Nucleus accumbens (tissue), 56 donors: ENCODE data around the gene GRK5.
A peak's percentile ranks its signal among the peaks of the same experiment; 100 is the strongest.

Source experiments
- DNase-seq, 56 donors: peaks; one replicate each; lab custom pipeline; 2025; lab: John Stamatoyannopoulos, UW

GRK5 gene

DNA sequence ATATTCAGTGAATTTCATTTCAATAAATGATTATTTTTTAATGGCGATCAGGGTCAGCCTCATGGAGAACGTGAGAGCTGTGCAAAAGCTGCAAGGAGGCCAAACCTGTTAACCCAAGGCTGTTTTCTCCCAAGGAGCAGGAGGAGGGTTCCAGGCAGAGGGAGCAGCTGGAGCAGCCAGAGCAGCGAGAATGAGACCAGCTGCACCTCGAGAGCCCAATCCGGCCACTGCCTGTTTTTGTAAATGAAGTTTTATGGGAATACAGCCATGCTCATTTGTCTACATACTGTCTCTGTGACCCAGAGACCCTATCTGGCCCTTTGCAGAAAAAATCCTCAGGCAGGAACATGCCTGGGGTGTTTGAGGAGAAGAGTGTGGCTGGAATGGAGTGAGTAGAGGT lies 104.9 kb downstream of the GRK5 start:
- no peak for DNase-seq

DNA sequence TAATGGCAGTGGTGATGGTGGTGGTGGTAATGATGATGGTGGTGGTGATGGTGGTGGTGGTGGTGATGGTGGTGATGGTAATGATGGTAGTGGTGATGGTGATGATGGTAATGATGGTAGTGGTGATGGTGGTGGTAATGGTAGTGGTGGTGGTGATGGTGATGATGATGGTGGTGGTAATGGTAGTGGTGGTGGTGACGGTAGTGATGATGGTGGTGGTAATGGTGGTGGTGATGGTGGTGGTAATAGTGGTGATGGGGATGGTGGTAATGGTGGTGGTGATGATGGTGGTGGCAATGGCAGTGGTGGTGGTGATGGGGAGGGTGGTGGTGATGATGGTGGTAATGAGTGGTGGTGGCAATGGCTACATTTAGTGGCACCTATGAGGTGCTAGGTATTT lies 105.7 kb downstream of the GRK5 start:
- DNase-seq, result no peak

DNA sequence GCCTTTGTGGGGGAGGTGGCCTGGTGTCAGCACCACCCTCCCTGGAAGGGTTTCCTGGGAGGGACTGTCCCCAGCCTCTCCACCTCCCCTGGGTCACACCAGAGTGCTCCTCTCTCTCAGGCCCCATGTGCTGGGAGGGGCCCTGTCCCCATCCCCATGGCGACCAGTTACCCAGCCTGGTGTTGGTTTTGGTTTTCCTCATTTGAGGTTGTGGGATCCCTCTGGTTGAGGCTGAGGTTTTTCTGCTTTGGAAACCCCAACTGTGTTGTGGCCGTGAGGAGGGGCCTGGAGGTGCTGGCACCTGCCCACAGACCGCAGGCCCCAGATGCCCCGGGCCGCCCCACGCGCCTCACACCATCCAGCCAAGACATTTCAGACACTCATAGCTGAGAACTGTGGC lies 106.3 kb downstream of the GRK5 start:
- DNase-seq, result no peak

DNA sequence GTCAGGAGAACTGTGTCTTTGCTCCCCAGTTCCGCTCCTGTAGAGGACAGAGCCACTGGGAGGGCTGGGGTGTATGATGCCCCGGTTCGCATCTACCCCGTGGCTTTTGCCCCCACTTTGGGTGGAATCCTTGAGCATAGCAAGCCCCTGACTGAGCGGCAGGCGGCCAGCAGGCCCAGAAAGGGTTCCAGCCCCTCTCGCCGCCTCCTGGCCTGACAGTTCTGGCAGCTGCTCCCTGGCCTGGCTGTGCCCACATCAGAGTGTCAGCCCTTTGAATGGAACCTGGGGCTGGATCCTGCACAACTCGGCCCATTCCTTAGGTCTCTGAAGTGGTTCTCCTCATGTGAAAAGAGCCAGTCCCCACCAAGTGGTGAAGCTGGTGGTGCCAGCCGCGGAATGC lies 106.7 kb downstream of the GRK5 start:
- DNase-seq, result peak in 1 of 56 donors; percentile 12

DNA sequence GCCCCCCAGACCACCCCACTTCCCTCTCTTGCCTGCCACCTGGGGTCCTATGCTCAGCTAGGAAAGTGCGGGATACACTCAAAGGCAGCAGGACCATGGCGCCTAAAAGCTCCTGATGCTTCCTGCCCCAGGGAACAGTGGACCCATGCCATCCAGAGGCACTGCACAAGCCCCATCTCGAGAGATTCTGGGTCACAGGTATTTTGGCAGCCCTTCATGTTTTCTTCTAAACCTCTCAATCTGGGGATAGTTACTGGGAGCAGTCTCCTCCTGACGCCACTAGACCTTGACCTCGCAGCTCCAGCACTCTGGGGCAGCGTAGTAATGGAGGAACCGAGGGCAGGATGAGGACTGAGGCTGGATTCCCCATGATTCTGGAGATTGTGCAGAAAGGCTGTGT lies 107.1 kb downstream of the GRK5 start:
- no peak for DNase-seq

DNA sequence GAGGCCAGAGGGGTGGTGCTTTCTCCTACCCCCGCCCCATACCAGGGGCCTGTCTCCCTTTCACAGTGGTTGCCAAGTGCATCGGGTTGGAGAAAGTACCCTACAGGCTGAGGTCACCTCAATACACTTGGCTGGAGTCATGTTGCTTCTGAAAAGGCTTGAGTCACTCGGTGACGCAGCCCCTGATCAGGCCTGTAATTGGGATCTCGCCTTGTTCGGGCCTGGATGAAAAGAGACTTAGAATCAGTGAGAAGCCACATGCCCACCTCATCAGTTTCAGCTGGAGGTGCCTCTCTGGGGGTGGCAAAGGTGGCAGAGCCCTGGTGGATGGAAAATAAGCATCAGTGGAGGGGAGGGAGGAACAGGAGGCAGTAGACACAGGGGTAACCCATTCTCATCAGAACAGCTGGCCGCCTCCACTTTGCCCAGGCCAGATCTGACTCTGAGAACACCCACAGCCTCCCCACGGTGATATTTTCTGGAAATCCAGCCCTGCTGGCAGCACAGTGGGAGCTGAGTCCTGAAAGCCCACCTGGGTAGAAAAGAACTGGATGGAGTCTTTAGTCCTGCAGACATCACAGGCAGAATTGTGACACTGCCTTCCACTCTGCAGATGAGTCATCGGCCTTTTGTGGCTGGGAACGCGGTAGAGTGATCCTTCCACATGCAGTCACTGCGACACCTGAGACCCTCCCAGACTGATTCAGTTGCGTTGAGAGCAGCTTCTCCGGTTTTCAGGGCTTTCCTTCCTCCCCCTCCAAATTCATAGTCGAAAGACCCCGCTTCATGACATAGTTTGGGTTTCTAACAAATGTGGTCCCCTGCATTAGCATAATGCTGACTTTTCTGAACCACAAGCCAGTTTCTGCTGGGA lies 108.0 kb downstream of the GRK5 start:
- DNase-seq, result peak in 9 of 56 donors; percentile 6 to 47 (median 25)

DNA sequence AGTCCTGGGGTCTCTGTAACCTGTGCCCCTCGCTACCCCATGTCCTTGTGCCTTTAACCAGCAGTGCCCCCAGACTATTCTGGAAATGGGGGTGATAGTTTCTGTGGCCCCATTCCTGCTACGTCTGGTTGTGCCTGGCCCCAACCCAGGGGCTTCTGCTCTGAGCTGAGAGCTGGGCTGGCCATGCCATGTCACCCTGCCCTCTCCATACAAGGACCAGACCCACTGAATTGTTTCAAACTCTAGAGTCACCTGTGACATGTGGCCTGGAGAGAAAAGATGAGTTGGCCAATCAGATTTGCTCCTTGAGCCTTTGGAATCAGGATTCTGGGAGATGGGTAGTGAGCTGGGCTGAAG lies 108.6 kb downstream of the GRK5 start:
- no peak for DNase-seq

DNA sequence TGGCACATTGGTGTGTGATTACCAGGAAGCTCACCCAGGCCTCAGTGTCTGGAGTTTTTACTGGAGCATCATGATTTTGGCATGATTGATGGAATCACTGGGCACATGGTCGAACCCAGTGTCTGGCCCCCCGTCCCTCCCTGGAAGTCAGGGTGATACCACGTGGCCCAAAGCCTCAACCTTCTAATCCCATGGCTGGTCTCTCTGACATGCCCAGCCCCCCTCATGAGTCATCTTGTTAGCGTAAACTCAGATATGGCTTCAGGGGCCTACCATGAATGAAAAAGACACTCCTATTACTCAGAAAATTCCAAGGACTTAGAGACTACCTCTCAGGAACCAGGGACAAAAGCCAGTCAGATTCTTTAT lies 109.3 kb downstream of the GRK5 start:
- no peak for DNase-seq

DNA sequence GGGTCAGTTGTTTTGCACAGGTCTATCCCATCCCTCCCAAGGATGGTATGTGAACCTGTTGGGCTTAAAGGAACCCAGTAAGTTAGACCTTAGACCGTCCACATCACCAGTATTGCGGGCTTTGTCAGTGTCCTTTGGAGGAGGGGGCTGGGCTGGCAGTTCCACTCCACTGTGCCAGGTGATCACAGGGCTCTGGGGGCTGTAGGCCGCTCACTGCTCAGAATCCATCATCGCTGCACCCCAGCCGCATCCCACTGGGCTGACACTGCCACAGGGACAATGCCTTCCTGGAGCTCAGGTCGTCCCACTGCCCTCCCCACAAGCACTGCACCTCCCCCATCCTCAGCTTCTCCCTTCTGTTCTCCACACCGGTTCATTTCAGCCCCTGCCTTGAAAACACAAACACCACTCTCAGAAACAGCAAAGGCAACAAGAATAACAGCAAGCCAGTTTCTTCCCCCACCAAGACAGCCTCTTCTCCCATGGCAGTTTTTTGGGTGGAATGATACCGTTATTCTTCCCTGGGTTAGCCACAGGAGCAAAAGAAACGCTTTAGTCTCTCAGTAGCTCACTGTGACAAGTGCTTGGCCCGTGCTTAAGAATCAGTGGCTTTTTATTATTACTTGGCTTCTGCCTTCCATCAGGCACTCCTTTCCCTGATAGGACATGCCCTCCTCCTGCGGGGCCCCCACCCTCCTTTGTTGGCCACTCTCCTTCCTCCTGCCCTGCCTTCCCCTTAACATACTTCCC lies 111.2 kb downstream of the GRK5 start:
- DNase-seq, result no peak

DNA sequence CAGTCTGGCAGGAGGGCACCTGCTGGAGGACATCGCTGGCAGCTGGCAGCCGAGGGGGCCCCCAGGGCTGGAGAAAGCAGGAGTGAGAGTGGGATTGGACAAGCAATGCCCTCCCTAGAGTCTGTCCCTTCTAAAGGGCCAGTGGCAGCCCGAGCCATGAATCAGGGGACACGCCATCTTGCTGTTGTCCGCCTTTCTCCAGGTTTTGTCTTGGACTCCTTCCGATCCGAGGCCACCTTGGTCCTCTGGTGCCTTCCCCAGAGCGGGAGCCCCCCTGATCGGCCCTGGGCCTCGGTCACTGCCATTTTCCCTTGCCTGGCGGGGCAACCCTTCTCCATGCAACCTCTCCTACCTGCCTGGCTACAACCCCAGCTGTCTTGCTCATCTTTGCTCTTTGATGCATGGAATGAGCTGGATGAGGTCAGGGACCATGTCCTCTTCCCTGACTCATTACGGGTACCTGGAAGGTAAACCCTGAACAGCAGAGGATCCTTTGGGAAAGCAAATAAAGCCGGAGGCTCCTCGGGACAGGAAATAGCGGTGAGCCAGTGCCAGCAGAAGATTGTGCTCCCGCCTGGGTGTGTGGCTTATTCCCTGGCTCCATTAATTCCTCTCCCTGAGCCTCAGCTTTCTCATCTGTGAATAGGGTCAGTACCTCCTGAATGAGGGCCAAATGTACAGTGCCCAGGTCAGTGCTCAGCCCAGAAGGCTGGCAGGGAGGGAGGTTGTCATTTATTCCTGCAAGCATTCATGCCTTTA lies 112.0 kb downstream of the GRK5 start:
- no peak for DNase-seq

DNA sequence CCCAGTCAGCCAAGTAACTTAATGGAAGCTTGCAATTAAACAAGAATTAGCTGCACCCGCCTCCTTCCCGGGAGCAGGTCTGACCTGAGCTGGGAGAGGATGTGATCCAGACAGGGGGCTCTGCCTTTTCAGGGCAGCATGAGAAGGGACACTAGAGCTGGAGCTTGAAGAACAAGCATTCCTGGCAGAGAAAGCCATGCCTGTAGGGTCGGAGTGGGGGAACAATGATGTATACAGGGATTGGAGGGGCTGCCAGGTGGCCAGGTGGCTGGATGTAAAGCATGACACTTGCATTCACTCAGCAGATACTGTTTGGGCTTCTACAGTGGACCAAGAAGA lies 112.5 kb downstream of the GRK5 start:
- DNase-seq, result no peak

DNA sequence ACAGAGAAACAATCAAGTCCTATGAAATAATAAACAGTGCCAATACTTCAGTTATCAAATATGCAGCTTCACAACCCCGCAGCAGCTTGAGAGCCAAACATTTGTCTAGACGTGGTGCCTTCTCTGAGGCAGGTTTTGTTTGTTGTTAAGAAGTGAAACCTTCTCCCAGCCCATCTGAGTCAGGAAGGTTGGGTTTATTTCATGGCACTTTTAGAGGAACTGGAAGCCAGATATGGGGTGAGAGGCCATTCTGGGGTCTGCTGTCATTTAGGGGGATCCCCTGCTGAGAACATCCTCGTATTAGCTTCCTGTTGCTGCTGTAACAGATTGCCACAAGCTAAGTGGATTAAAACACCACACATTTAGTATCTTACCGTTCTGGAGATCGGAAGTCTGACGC lies 113.6 kb downstream of the GRK5 start:
- DNase-seq, result no peak

DNA sequence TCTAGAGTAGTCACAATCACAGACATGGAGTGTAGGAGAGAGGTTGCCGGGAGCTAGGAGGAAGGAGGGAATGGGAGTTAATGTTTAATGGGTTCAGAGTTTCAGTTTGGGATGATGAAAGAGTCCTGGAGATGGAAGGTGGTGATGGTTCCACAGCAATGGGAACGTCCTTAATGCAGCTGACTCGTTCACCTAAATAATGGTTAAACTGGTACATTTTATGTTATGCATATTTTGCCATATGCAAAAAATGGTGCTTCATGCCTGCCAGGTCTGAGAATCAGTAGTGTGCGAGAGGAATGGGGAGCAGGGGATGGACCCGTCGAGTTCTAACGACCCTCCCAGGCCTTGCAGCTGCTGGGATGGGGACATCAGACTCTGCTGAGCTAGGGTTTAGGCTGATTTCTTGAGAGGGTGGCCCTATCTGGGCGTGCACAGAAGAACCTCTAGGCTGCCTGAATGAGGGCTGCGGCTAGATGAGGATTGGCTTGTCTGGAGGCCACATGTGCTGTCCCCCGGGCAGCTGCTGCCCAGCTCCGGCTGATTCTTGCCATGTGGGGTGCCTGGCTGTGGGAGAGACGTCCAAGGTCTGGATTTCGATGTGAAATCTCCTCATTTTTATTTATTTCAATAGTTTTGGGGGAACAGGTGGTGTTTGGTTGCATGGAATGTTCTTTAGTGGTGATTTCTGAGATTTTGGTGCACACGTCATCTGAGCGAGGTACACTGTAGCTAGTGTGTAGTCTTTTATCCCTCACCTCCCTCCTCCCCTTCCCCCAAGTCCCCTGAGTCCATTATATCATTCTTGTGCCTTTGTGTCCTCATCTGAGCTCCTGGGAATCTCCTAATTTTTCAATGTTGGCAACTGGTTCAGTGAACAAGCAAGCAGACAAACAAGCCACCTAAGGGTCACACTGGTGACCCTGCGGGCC lies 116.0 kb downstream of the GRK5 start:
- DNase-seq, result no peak

DNA sequence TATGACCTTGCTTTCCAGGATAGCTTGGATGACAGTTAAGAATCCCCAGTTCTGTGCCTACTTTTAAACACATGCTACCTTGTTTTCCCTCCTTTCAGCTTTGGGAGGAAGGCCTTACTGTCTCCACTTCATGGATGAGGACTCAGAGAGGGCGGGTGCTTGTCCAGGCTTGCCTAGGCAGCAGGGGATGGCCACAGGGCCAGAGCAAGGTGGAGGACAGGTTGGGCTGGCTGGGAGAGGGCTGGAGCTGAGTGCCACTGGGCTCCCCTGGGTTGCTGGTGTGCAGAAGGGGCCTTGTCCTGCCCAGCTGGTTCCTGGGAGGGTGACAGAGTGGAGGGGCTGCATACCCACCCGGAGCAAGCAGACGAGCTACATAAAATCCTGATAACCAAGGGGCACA lies 117.8 kb downstream of the GRK5 start:
- DNase-seq, result no peak

DNA sequence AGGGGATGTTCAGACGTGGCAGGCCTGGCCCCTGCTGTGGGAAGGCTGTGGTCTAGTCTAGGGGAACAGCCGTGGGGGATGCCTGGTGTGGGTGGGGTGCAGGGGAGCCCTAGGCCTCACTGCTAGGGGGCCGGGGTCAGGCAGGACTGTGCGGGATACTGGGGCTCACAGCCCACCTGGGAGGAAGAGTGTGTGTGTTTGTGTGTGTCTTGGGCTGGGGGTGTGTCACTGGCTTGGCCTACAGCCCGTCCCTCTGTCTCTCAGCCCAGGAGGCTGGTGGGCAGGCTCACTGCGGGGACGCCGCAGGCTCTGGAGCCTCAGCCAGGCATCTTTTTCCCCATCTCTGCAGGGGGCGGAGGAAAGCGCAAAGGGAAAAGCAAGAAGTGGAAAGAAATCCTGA lies 118.8 kb downstream of the GRK5 start:
- DNase-seq, result no peak

DNA sequence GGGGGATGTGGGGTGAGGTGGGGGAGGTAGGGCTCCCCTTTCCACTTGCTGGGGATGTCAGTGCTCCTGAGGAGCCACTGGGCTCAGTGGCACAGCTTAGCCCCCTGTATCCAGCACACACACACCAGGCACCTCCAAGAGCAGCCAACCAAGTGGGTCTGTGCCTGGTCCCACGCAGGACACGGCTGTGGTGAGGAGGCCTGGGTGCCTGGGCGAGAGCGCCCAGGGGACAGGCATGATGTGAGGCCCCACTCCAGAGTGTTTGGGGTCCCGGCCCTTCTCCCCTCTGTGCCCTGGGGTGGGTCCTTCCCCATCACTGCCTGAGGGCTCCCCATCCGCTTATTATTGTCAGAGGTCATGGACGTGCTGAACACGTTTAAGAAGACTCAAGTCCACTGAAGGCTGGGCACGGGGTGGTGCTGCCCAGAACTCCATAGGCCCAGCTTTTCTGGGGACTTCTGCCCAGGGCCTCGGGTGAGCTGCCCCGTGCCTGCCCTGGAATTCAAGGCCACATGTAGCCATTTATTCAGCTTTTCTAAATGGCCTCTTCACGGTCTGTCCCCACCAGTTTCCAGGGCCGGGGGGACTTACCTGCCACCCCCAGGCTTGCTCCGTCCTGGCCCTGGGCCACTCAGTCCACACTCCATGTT lies 119.8 kb downstream of the GRK5 start:
- DNase-seq, result no peak

DNA sequence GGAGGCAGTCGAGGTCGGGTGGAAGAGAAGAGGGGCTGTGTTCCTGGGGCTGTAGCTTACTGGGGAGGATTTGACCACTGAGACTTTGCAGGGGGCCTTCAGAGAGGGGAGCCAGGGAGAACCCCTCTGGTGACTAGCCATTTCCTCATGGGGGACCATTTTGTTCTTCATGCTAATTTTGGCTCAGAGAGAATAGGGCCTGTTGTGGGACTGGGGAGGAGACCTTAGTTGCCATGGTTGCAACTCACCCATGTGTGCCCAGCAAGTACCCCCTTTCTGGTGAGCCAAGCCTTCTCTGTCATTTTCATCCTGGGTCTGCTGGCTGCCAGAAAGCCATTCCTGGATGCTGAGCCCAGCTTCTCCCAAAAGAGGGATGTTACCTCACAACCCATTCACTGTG lies 120.9 kb downstream of the GRK5 start:
- DNase-seq, result no peak

DNA sequence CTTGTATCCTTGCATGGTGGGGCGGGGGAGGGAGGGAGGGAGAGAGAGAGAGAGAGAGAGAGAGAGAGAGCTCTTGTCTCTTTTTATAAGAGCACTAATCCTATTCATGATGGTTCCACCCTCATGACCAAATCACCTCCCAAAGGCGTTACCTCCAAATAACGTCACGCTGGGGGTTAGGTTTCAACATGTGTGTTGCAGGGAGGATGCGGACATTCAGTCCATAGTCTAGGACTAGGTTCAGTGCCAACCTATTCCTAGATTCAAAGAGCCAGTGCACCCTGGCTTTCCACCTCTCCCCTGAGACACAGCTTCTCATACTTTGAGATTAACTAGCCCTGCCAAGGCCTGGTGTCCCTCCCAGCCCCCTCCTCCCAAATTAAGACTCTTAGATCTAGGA lies 123.0 kb downstream of the GRK5 start:
- DNase-seq, result no peak

DNA sequence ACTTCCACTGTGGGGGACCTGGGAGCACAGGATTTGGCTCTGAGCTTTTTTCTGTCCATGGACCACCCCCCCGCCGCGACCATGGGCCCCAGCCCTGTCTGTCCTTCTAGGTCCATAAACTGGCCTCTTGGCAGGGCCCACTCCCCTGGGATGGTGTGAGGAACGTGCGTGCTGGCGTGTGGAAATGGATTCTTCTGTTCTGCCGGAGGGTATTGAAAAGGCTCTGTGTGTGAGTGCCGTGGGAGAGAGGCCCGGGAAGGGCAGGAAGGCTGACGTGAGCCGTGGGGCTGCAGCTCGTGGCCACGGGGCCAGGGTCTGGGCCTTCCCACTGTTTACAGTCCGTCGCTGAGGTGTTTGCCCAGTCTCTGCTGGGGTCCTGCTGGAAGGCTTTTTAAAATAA lies 123.7 kb downstream of the GRK5 start:
- no peak for DNase-seq
